Endothelial cell of umbilical vein (primary cell): Measurements from ENCODE around the gene ZNF681. TPM values are rescaled to one million over a fixed set of nuclear protein-coding genes. Genes with fewer than 3 reads are reported as not detected.

Experiments used
- BruUV-seq: library from RNA; stranded (reverse); fragments of 400-500 nt; replicated peaks from 2 replicates; lab custom pipeline; 2021; lab: Mats Ljungman, UMichigan
- CTCF ChIA-PET: fragments of 300-600, 350-600 bp; sonication (Branson Sonifier 250); formaldehyde crosslinking; loops from one replicate; lab custom pipeline; 2021; ENCODE audit warnings: antibody characterized with exemption, inconsistent platforms; lab: Charles Lee
- POLR2A ChIA-PET: fragments of 300-600, 350-600 bp; sonication (Branson Sonifier 250); formaldehyde crosslinking; loops from one replicate; lab custom pipeline; 2021; ENCODE audit warnings: antibody characterized with exemption, inconsistent platforms; lab: Charles Lee
- DNase-seq: peaks from one replicate; pipeline ENCODE4 v3.0.0-alpha.2; 2011; ENCODE audit warnings: low read depth, low spot score
- FAIRE-seq: peaks from 2 replicates; lab custom pipeline; 2011; peaks lifted over from hg19 to GRCh38; lab: Jason Lieb, UNC
- H2AFZ ChIP-seq: 2 replicates; pipeline ENCODE4 v1.6.0; 2012; ENCODE audit warnings: low read depth, low read length, control low read depth, inconsistent platforms
- H3K27ac ChIP-seq: 2 replicates; pipeline ENCODE4 v1.5.1; 2011; ENCODE audit warnings: low read depth, mild to moderate bottlenecking, control low read depth, low read length, moderate library complexity; ENCODE audit not compliant: insufficient read depth
- H3K27me3 ChIP-seq, 2 experiments: 2 replicates each; pipeline versions ENCODE4 v1.6.0 to v1.6.1; 2011; ENCODE audit warnings: low read length in 2 of 2, mixed read lengths in 1 of 2; ENCODE audit not compliant: control insufficient read depth in 2 of 2, insufficient read depth in 2 of 2
- H3K36me3 ChIP-seq, 2 experiments: 2 replicates in 1 of 2; 3 replicates in 1 of 2; pipeline ENCODE4 v1.5.1; 2011; ENCODE audit warnings: low read length in 2 of 2, mild to moderate bottlenecking in 1 of 2, moderate library complexity in 1 of 2; ENCODE audit not compliant: control insufficient read depth in 2 of 2, insufficient read depth in 2 of 2; ENCODE audit errors: extremely low read depth in 1 of 2
- H3K4me1 ChIP-seq: 3 replicates; pipeline ENCODE4 v1.5.1; 2011; ENCODE audit warnings: mild to moderate bottlenecking, low read length; ENCODE audit not compliant: control insufficient read depth, insufficient read depth; ENCODE audit errors: extremely low read depth
- H3K4me2 ChIP-seq: 2 replicates; pipeline ENCODE4 v1.6.1; 2011; ENCODE audit warnings: low read length, control low read depth, mixed read lengths; ENCODE audit not compliant: insufficient read depth
- H3K4me3 ChIP-seq, 3 experiments: fragments of 200-600 bp in 1 of 3; sonication (generic), shearing (Covaris generic) in 1 of 3; replicated peaks in 1 of 3; 2 replicates each; pipeline ENCODE4 v1.5.1; 2011 to 2016; ENCODE audit warnings: control low read depth in 3 of 3, low read length in 3 of 3, mild to moderate bottlenecking in 2 of 3, inconsistent platforms in 1 of 3, low read depth in 1 of 3, moderate library complexity in 1 of 3; ENCODE audit not compliant: insufficient read depth in 1 of 3
- H3K79me2 ChIP-seq: 2 replicates; pipeline ENCODE4 v1.6.0; 2012; ENCODE audit warnings: low read length, inconsistent platforms; ENCODE audit not compliant: control insufficient read depth, insufficient read depth
- H3K9ac ChIP-seq: replicated peaks from 2 replicates; pipeline ENCODE3; 2011; ENCODE audit warnings: low read length, control low read depth; ENCODE audit not compliant: insufficient read depth; ENCODE audit errors: extremely low read depth
- H3K9me1 ChIP-seq: replicated peaks from 3 replicates; pipeline ENCODE4 v1.6.0; 2011; ENCODE audit warnings: mild to moderate bottlenecking, low read length; ENCODE audit not compliant: control insufficient read depth, insufficient read depth; ENCODE audit errors: extremely low read depth
- H3K9me3 ChIP-seq: replicated peaks from 2 replicates; pipeline ENCODE4 v1.5.1; 2012; ENCODE audit warnings: low read length, inconsistent platforms; ENCODE audit not compliant: control insufficient read depth, insufficient read depth
- H4K20me1 ChIP-seq: replicated peaks from 2 replicates; pipeline ENCODE3; 2011; ENCODE audit warnings: mild to moderate bottlenecking, low read length; ENCODE audit not compliant: control insufficient read depth, insufficient read depth; ENCODE audit errors: extremely low read depth
- CTCF ChIP-seq, 2 donors: IDR thresholded peaks; 1 replicate in 1 of 2; 2 replicates in 1 of 2; pipeline ENCODE4 v1.5.1; 2011; ENCODE audit warnings: low read length in 2 of 2, mild to moderate bottlenecking in 2 of 2, moderate library complexity in 2 of 2, control low read depth in 1 of 2, inconsistent platforms in 1 of 2, low read depth in 1 of 2; ENCODE audit not compliant: insufficient read depth in 1 of 2; ENCODE audit errors: extremely low read depth in 1 of 2
- EZH2 ChIP-seq: IDR thresholded peaks from 2 replicates; pipeline ENCODE4 v1.6.1; 2012; ENCODE audit warnings: borderline replicate concordance, low read depth, mild to moderate bottlenecking, moderate library complexity, low read length, inconsistent platforms; ENCODE audit not compliant: severe bottlenecking
- FOS ChIP-seq: IDR thresholded peaks from 2 replicates; pipeline ENCODE4 v1.6.1; 2011; ENCODE audit warnings: mild to moderate bottlenecking, low read length, moderate library complexity, borderline replicate concordance; ENCODE audit not compliant: insufficient read depth
- GATA2 ChIP-seq: IDR thresholded peaks from 2 replicates; pipeline ENCODE4 v1.7.0; 2011; ENCODE audit warnings: low read depth, mild to moderate bottlenecking, moderate library complexity, mixed read lengths, low read length; ENCODE audit not compliant: insufficient read length, insufficient read depth
- JUN ChIP-seq: IDR thresholded peaks from 2 replicates; pipeline ENCODE4 v1.6.1; 2011; ENCODE audit warnings: borderline replicate concordance, low read depth; ENCODE audit not compliant: insufficient read length, insufficient read depth
- MAX ChIP-seq: IDR thresholded peaks from 2 replicates; pipeline ENCODE4 v1.6.1; 2011; ENCODE audit not compliant: insufficient read depth, insufficient read length
- MYC ChIP-seq: IDR thresholded peaks from one replicate; pipeline ENCODE4 v1.6.1; 2011; ENCODE audit warnings: mild to moderate bottlenecking, low read depth, low read length
- POLR2A ChIP-seq: IDR thresholded peaks from 2 replicates; pipeline ENCODE4 v1.6.1; 2012; ENCODE audit warnings: low read depth, mild to moderate bottlenecking, control low read depth, low read length
- POLR2AphosphoS5 ChIP-seq: IDR thresholded peaks from 2 replicates; pipeline ENCODE4 v1.6.1; 2012; ENCODE audit warnings: low read depth, mild to moderate bottlenecking, control low read depth, low read length, moderate library complexity; ENCODE audit not compliant: insufficient read depth
- dilution Hi-C: fragments of 300-500 bp; cut with MboI; formaldehyde crosslinking; loops from one replicate; pipeline ENCODE4 v1.15.0; 2019; ENCODE audit warnings: low sequenced_read_pairs; ENCODE audit not compliant: extremely low pct_ligation_motif_present
- intact Hi-C: fragments of 100-400 bp; cut with micrococcal nuclease; formaldehyde crosslinking; loops from one replicate; pipeline ENCODE4 v1.10.0; 2022
- polyA plus RNA-seq, 4 experiments: library from polyadenylated mRNA; depleted of rRNA in 3 of 4; stranded (reverse) in 3 of 4; unstranded in 1 of 4; fragments of >200 nt; gene quantifications; 2 replicates each; pipeline versions ENCODE4 v1.2.1 to v1.2.3, GENCODE V29; 2011 to 2012; ENCODE audit warnings: missing spikeins in 1 of 4
- total RNA-seq: library from RNA; stranded (reverse); gene quantifications from 2 replicates; pipeline ENCODE4 v1.2.3, GENCODE V29; 2021

ZNF681 gene
- total and polyA plus RNA-seq, 2 donors (not counting 3 experiments of a cell fraction or from before 2014, with no cell fraction given): 0.07 to 1.9 TPM

- H3K9ac ChIP-seq: no peak overlapping the region
- H3K4me1 ChIP-seq: no peaks in the 10 kb centered on the region
- H3K9me1 ChIP-seq: no peaks in the 10 kb centered on the region
- no peak overlapping the region for H3K27ac ChIP-seq
- ChIA-PET POLR2A (no interaction called here), CTCF (no interaction called here)
- H3K4me3 ChIP-seq: no peak overlapping the region
- BruUV-seq: no TSS peak
- H3K4me2 ChIP-seq: no peak overlapping the region
- dilution Hi-C loops: no loop called here
- TF ChIP-seq POLR2A (no peak), FOS (no peak), MAX (no peak), MYC (no peak), GATA2 (no peak), POLR2AphosphoS5 (no peak), JUN (no peak), EZH2 (no peak), CTCF (IDR thresholded peaks at IDR 0.05; ENCODE audit: extremely low read depth in 1 of 2, insufficient read depth in 1 of 2, low read depth in 1 of 2, low read length in 2 of 2) (no peak)
- H3K79me2 ChIP-seq: no peaks in the 10 kb centered on the region
- FAIRE-seq: no peak
- DNase-seq: no peak
- H3K36me3 ChIP-seq: no peaks in the 10 kb centered on the region
- H3K27me3 ChIP-seq: no peaks in the 10 kb centered on the region
- H2AFZ ChIP-seq: no peak overlapping the region
- H4K20me1 ChIP-seq: no peaks in the 10 kb centered on the region
- peaks cover 3% of the 10 kb centered on the region for H3K9me3 ChIP-seq
- intact Hi-C loops: no loop called here
Observed at GRCh38 chr19:23788411-23788810, 29.7 kb upstream of the ZNF681 start.
